HG02852 (cell line): ENCODE data around the gene FKBP1B.
"Not testable (repeated sequence)": the region's sequence is repeated elsewhere in the genome, so short reads cannot be mapped to it uniquely, and the experiment has no call there.

Experiments
- ATAC-seq: cut with Tn5 transposase; IDR thresholded peaks from one replicate; pipeline ENCODE4 v1.9.1; 2021; ENCODE audit warnings: mild to moderate bottlenecking, moderate library complexity; ENCODE audit not compliant: unreplicated experiment

Gene FKBP1B

DNA sequence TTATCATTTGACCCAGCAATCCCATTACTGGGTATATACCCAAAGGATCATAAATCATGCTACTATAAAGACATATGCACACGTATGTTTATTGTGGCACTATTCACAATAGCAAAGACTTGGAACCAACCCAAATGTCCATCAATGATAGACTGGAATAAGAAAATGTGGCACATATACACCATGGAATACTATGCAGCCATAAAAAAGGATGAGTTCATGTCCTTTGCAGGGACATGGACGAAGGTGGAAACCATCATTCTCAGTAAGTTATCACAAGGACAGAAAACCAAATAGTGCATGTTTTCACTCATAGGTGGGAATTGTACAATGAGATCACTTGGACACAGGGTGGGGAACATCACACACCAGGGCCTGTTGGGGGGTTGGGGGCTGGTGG is 51.2 kb downstream of the FKBP1B start:
- not testable (repeated sequence) for ATAC-seq

- ATAC-seq, result no peak
These were observed 52.5 kb downstream of the FKBP1B start for GRCh38 chr2:24101992-24102391.

DNA sequence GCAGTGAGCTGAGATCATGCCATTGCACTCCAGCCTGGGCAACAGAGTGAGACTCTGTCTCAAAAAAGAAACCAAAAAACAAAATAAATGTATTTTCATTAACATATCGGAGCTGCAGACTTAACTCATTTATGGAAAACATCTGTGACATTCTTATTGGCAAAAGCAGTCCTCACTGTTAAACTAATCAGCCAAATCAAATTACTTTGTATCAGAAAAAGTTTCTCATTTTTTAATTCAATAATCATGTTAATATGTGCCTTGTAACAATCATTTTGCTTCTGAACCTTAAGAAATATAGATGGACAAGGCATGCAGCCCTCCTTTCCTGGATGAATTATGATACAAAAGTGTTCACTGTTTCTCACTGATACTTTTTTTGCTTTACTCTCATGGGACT is 53.1 kb downstream of the FKBP1B start:
- no peak for ATAC-seq

DNA sequence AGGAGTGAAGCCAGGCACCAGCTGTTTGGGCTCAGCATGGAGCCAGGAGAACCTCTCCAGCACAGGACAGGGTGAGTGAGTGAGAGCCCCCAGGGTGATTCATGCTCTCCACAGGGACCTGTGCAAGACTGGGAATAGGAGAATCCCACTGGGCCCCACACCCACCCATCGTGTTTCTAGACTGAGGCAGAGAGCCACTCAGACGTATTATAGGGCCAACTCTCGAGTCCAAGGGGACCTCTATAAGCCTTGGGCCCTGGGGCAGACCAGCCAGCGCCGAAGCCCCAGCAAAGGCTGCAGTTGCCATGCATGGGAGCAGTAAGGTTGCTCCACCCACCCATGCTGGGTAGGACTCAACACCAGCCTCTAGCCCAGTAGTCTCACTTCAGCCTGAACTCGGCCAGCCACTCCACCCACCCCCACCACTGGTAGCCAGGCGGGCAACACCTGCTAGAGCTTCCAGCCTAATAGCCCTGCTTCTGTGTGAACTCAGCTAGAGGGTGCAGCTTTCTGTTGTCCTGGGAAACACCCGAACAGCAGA is 54.6 kb downstream of the FKBP1B start:
- ATAC-seq, result no peak

GRCh38 chr2:24104906-24105305 is 55.4 kb downstream of the FKBP1B start:
- ATAC-seq, result no peak

DNA sequence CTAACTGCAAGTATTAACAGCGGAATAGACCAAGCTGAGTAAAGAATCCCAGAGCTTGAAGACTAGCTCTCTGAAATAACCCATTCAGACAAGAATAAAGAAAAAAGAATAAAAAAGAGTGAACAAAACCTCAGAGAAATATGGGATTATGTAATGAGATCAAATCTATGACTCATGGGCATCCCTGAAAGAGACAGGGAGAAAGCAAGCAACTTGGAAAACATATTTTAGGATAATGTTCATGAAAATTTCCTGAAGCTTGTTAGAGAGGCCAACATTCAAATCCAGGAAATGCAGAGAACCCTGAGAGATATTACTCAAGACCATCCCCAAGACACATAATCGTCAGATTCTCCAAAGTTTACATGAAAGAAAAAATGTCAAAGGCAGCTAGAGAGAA is 56.3 kb downstream of the FKBP1B start:
- ATAC-seq, result no peak

DNA sequence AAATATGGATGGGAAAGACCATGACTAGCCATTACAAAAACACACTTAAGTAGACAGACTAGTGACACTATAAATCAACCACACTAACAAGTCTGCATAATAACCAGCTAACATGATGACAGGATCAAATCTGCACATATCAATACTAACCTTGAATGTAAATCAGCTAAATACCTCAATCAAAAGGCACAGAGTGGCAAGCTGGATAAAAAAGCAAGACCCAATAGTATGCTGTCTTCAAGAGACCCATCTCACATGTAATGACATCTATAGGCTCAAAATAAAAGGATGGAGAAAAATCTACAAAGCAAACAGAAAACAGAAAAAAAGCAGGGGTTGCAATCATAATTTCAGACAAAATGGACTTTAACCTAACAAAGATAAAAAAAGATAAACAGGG is 57.2 kb downstream of the FKBP1B start:
- ATAC-seq, result no peak

DNA sequence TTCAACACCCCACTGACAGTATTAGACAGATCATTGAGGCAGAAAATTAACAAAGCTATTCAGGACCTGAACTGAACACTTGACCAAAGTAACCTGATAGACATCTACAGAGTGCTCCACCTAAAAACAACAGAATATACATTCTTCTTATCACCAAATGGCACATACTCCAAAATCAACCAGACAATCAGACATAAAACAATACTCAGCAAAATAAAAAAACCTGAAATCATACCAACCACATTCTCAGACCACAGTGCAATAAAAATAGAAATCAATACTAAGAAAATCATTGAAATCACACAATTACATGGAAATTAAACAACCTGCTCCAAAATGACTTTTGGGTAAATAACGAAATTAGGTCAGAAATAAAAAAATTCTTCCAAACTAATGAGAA is 57.8 kb downstream of the FKBP1B start:
- ATAC-seq, result no peak

DNA sequence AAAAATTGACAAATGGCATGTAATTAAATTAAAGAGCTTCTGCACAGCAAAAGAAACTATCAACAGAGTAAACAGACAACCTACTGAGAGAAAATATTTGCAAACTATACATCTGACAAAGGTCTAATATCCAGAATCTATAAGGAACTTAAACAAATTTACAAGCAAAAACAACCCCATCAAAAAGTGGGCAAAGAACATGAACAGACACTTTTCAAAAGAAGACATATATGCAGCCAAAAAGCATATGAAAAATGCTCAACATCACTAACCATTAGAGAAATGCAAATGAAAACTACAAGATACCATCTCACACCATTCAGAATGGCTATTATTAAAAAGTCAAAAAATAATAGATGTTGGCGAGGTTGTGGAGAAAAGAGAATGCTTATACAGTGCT is 59.9 kb downstream of the FKBP1B start:
- not testable (repeated sequence) for ATAC-seq

GRCh38 chr2:24110660-24111303 is 61.2 kb downstream of the FKBP1B start:
- ATAC-seq, result no peak

GRCh38 chr2:24111407-24111901 is 61.9 kb downstream of the FKBP1B start:
- ATAC-seq, result no peak
